T1000 (cell line): ENCODE data around the gene GNG13.
"Not testable (repeated sequence)": the region's sequence is repeated elsewhere in the genome, so short reads cannot be mapped to it uniquely, and the experiment has no call there.

Source experiments
- DNase-seq: peaks from one replicate; lab custom pipeline; 2025; ENCODE audit warnings: mixed read lengths; lab: John Stamatoyannopoulos, UW

GNG13 gene

DNA sequence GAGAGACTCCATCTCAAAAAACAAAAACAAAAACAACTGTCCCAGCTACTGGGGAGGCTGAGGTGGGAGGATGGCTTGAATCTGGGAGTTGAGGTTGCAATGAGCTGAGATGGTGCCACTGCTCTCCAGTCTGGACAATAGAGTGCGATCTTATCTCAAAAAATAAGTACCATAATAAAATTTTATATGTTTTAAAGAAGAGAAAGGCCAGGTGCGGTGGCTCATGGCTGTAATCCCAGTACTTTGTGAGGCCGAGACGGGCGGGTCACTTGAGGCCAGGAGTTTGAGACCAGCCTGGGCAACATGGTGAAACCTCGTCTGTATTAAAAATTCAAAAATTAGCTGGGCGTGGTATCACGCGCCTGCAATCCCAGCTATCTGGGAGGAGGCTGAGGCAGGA lies 23.7 kb downstream of the GNG13 start:
- DNase-seq = no peak

DNA sequence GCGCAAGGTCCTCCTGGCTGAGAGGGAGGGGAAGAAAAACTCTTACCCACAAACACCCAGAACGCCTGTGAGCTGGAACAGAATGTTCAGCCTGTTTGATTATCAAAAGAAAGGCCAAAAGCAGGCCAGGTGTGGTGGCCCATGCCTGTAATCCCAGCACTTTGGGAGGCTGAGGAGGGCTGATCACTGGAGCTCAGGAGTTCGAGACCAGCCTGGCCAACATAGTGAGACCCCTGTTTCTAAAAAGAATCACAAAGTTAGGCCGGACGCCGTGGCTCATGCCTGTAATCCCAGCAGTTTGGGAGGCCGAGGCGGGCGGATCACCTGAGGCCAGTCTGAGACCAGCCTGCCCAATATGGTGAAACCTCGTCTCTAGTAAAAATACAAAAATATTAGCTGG lies 24.2 kb downstream of the GNG13 start:
- DNase-seq = not testable (repeated sequence)

DNA sequence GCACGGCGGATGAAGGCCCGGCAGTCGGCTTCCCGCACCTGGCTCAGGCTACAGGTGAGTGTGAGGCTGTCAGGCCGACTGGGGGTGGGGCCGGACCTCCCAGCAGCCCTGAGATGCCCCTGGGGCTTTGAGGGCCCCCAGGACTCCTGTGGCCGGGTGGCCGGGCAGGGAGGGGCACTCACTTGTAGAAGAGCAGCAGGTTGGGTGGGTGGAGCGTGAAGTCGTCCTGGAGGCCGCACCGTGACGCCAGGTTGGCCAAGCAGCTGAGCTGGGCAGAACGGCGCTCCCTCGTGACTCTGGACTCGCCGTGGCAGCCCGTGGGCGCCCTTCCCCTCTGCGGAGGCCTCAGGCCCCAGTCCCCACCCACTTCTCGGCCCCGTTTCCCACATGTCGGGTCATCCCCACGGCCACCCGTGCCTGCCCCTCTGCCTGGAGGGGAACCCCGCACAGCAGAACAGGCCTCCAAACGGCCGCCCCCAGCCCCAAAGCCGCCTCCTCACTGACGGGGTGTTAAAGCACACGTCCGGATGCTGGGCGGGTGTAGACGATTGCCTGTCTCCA lies 25.2 kb downstream of the GNG13 start:
- no peak for DNase-seq

DNA sequence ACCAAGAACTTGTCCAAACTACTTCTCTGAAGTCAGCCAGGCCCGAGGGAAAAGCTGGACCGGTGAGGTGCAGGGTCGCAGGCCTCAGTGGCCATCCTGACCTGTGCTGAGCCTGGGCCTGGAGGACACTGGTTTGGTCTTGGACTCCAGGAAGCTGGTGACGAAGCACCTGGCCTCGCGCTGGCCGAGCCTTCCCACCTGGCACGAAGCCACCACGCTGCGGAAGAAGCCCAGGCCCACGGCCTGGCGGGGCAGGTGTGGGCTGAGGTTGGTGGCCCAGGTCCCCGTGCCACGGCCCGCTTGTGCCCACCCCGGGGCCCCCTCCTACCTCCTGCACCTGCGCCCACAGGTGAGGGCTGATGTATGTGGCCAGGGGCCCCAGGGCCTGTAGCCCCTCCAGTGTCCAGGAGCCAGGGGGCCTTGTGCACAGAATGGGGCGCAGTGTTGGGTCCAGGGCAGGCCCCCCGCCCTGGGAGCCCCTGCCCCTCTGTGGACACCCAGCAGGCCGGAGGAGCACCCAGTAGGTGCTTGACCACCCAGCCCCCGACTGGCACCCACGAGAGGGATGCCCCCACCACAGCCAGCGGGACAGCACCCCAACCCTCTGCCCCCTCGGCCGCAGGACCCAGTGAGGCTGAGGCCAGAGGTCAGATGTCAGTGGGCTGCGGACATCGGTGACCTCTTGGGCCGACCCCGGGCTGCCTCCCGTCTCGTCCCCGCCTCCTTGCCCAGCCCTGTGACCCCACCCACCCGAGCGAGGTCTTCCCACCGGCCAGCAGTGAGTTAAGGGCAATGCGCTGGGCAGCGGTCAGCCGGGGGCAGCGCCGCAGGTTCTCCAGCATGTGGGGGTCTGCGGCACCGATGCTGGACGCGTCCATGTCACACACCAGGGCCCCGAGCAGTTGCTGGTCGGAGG lies 26.2 kb downstream of the GNG13 start:
- DNase-seq = no peak

DNA sequence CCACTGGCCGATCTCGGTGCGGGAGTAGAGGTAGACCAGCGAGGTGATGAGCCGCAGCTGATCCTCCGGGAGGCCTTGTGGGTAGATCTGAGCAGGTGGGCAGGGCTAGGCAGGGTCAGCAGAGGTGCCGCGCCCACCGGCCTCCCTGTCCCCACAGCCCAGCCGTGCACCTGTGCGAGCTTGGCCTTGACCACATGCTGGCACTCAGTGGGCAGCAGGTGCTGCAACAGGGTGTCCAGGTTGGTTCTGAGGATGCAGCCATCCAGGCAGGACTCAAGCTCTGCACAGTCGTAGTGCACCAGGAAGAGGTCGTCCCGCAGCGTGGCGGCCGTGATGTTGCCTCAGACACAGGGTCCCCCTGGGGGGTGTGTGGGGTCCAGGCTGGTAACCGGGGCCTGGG lies 27.6 kb downstream of the GNG13 start:
- no peak for DNase-seq

DNA sequence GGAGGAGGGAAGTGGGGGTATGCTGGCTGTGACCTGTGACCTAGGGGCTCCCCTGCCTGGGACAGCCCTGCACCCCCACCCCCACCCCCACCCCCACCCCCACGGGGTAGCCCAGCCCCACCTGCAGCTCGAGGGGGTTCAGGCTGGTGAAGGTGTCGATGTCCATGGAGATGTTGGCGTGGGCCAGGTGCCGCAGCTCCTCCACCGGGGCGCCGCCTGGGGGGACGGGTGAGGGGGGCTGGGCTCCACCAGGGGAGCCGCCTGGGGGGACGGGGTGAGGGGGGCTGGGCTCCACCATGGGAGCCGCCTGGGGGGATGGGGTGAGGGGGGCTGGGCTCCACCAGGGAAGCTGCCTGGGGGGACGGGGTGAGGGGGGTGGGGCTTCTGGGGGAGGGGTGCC lies 30.1 kb downstream of the GNG13 start:
- DNase-seq = no peak

DNA sequence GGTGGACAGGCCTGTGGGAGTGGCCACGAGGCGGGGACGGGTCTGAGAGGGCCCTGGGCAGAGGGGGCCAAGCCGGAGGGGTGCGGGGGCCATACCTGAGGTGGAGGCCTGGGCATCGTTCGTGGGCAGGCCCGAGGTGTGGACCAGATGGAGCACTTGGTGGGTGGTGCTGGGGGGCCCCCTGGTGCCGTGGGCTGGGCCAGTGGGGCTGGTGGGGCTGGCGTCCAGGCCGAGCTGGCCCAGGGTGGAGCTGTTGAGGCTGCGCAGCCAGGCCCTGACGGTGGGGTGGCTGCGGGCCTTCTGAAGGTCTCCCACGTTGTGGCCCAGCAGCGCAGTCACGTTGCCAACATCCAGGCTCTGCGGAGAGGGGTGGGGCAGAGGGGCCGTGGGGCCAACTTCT lies 30.6 kb downstream of the GNG13 start:
- DNase-seq = no peak

DNA sequence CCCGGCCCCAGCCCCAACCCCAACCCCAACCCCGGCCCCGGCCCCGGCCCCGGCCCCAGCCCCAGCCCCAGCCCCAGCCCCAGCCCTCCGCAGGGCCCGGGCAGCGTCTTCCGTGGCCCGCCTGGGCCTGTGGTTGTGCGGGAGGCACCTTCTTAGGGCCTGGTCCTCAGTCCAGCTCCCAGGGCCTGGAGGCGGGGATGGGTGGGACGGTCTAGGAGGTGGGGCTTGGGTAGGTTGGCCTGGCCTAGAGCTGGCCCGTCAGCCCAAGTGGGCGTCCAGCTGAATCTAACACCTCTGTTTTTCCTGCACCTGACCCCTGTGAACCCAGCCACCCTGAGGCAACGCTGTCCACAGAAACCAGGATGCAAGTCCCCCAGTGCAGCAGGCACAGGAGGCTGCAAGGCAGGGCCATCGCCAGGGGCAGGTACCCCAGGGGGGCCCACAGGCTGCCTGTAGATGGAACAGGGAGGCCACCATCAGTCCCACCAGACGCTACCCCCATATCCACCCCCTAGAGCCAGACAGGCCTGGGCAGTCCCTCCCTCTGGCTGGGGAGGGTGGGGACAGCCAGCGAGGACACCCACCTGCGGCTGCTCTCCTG lies 31.2 kb downstream of the GNG13 start:
- no peak for DNase-seq

DNA sequence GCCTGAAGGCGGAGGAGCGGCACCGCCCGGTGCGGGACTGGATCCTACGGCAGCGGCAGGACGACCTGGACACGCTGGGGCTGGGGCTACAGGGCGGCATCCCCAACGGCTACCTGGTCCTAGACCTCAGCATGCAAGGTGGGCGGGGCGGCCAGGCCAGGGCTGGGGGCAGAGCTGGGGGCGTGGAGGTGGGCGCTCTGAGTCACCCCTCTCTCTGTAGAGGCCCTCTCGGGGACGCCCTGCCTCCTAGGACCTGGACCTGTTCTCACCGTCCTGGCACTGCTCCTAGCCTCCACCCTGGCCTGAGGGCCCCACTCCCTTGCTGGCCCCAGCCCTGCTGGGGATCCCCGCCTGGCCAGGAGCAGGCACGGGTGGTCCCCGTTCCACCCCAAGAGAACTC lies 32.1 kb downstream of the GNG13 start:
- DNase-seq = no peak

DNA sequence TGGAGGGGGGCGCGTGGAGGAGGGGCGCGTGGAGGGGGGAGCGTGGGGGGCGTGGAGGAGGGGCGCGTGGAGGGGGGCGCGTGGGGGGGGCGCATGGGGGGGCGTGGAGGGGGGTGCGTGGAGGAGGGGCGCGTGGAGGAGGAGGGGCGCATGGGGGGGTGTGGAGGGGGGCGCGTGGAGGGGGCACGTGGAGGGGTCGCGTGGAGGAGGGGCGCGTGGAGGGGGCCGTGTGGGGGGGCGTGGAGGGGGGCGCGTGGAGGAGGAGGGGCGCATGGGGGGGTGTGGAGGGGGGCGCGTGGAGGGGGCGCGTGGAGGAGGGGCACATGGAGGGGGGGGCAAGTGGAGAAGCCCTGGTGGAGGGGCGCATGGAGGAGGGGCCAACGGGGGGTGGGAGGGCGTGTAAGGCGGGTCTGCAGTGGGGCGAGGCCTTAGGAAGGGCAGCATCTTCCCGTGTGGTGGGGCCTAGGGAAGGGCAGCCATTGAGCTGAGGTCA lies 32.7 kb downstream of the GNG13 start:
- DNase-seq = no peak

DNA sequence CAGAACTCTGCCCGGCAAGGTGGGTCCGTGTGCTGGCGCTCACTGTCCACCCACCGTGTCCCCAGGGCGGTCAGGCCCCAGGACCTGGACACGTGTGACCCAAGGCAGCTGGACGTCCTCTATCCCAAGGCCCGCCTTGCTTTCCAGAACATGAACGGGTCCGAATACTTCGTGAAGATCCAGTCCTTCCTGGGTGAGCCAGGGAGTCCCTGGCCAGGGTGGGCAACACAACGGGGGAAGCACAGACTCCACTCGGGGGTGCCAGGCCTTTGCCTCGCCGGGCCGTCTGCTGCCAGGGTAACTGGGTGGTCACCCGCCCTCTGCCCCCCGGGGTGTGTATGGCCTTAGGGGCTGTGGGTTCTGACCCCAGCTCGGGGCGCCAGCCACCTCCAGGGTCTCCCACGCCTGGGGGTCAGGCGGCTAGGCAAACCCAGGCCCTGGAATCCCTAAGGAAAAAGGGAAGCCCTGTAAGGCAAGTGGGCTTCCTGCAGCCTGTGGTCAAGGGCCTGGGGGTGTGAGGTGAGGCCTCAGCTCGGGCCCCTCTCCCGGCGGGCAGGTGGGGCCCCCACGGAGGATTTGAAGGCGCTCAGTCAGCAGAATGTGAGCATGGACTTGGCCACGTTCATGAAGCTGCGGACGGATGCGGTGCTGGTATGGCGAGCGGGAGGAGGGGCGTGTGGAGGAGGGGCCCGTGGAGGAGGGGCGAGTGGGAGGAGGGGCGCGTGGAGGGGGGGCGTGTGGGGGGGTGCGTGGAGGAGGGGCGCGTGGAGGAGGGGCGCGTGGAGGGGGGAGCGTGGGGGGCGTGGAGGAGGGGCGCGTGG lies 33.5 kb downstream of the GNG13 start:
- no peak for DNase-seq

DNA sequence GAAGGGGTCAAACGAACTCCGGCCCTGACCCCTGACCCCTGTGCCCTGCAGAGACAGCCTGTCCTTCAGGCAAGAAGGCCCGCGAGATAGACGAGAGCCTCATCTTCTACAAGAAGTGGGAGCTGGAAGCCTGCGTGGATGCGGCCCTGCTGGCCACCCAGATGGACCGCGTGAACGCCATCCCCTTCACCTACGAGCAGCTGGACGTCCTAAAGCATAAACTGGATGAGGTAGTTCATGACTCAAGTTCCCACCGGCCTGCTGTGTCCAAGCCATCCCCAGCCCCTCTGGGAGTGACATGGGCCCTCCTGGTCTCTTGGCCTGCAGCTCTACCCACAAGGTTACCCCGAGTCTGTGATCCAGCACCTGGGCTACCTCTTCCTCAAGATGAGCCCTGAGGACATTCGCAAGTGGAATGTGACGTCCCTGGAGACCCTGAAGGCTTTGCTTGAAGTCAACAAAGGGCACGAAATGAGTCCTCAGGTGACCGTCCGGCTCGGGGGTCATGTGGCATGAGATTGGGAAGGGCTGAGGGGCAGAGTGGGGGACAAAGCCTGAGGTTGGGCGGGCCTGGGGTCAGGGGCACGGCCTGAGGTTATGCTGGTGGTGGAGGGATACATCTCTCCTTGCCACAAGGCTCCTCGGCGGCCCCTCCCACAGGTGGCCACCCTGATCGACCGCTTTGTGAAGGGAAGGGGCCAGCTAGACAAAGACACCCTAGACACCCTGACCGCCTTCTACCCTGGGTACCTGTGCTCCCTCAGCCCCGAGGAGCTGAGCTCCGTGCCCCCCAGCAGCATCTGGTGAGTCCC lies 34.3 kb downstream of the GNG13 start:
- DNase-seq = no peak

DNA sequence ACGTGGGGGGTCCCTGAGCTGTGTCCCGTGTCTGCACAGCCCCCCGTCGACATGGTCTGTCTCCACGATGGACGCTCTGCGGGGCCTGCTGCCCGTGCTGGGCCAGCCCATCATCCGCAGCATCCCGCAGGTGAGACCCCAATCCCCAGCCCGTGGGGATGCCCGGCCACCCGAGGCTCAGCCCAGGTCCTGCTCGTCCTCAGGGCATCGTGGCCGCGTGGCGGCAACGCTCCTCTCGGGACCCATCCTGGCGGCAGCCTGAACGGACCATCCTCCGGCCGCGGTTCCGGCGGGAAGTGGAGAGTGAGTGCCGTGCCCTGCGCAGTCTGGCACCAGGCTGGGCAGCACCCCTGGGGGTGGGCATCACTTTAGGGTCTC lies 35.1 kb downstream of the GNG13 start:
- no peak for DNase-seq

DNA sequence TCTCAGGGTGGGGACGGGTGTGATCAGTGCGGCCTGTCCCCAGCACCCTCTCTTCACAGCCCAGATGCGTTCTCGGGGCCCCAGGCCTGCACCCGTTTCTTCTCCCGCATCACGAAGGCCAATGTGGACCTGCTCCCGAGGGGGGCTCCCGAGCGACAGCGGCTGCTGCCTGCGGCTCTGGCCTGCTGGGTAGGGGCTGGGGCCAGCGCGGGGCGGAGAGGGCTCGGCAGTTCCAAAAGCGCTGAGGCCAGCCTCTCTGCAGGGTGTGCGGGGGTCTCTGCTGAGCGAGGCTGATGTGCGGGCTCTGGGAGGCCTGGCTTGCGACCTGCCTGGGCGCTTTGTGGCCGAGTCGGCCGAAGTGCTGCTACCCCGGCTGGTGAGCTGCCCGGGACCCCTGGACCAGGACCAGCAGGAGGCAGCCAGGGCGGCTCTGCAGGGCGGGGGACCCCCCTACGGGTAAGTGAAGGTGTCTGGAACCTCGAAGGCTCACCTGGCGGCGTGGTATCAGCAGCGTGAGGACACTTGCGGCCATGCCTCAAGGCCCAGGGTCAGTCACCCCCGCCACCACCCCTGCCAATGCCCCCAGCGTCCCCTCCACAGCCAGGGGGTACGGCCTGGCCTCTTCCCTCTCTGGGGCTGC lies 35.6 kb downstream of the GNG13 start:
- DNase-seq = no peak

DNA sequence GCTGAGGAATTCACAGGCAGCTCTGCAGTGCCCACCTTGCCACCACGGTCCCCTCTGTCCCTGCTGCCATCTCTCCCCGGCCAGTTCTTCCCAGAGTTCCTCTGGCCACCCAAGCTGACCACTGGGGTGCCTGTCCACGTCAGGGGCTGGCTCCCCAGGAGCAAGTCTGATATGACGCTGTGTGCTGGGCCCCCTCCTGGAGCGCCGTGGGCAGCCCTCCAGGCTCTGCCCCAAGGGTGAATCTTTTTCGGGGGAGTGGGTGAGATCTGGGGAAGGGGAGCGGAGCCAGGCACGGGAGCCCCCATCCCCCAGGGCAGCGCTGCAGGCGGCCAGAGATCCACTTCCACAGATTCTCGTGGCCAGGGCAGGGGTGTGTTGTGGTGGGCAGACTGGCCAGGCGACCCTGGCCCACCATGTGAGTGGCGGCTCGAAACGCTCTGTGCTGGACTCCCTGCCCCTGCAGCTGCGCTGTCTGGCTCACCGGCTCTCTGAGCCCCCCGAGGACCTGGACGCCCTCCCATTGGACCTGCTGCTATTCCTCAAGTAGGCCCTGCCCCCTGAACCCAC lies 36.3 kb downstream of the GNG13 start:
- no peak for DNase-seq

DNA sequence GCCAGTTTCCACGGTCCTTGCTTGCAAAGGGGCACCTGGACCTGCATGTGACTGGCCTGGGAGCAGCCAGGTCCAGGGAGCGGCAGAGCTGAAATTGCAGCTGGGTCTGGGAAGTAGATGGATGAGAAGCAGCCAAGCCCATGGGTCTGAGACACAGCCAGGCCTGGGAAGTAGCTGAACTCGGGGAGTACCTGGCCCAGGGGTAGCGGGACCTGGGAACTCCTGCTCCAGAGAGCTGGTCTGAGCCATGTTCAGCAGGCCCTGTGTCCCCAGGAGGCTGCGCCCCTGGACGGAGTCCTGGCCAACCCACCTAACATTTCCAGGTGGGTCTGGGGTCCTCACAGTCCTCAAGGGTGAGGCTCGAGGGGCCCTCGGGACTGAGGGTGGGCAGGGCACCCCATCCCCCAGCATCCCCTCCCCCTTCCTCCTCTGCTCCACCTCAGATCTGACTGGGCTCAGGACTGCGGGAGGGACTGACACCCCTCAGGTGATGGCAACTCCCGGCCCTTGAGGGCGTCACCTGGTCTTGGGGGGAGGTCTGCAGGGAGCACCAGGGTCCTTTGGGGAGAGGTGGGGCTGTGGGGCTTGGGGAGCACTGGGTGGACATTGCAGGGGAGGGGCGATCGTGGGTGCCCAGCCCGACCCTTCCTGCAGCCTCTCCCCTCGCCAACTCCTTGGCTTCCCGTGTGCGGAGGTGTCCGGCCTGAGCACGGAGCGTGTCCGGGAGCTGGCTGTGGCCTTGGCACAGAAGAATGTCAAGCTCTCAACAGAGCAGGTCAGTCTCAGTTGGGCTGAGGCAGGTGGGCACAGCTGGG lies 37.0 kb downstream of the GNG13 start:
- no peak for DNase-seq

DNA sequence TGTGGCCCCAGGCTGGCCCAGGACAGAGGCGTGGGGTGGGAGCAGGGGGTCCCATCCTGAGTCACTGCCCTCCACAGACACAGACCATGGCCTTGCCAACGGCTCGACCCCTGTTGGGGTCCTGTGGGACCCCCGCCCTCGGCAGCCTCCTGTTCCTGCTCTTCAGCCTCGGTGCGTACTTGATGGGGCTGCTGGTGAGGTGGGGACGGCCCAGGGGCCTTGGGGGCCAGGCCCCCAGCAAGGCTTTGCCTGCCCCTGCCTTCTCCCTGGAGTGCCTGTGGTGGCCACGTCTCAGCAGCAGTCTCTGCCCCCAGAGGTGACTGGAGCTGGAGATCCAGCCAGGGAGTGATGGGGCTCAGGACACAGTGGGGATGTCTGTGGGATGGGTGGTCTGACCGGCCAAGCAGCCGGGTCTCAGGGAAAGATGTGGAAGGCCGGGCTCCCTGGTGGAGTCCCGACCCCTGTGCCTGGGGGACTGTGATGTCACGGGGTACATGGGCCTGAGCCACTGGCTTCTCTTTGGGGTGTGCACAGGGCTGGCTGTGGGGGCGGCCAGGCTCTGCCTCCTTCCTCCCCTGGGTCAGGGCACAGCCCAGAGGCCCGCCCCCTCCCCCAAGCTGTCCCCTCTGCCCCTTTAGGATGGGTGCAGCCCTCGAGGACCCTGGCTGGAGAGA lies 37.8 kb downstream of the GNG13 start:
- no peak for DNase-seq

DNA sequence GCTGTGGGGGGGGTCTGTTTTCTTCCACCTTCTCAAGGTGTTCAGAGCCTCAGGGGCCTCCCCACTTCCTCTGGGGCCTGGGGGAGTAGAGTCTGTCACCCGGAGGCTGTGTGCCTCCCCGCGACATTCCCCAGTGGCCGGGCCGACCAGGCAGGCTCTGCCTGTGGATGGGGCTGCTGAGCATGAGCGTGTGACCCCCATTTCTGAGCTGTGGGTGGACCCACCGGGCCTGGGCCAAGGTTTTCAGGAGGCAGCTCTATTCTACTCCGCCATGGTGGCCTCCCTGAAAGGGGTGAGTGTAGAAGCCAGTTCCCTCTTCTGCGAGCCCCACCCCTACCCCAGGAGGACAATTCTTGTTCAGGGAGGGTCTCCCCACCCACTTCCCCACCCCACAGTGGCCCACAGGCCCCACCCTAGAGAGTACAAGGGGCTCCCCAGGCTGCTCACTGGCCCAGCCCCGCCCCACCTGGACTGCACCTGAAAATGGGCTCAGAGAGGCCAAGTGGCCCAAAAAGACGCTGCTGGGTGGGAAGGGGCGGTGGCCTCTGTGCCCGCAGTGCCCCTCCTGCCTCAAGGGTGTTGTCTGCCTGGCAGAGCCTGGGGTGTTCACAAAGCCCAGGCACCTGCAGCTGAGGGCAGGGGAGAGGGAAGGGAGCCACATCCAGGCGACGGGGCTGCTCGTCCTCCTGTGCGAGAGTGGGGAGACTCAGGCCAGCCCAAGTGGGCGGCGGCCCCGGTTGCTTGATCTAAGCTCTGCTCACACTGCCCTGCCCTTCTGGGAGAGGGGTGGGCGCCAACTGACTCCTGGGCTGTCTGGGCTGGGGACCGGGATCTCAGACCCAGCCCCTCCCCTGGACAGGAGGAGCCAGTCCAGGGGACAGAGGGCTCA lies 38.7 kb downstream of the GNG13 start:
- DNase-seq = no peak
